Naive B cell (primary cell): ENCODE data around the gene TMEM79. TPM values are rescaled to one million over a fixed set of nuclear protein-coding genes. Genes with fewer than 3 reads are reported as not detected.

Experiments used
- ATAC-seq, 2 donors: fragments of 150-1000 bp; cut with Tn5 transposase; 2 replicates each; pipeline ENCODE4 v1.10.0; 2021; ENCODE audit warnings: low read depth in 2 of 2, mild to moderate bottlenecking in 2 of 2, moderate library complexity in 2 of 2
- DNase-seq: peaks from one replicate; pipeline ENCODE4 v3.0.0; 2022
- H3K27ac Mint-ChIP-seq, 6 donors: one replicate each; pipeline ENCODE4 v1.8.0; 2020 to 2022; ENCODE audit warnings: mild to moderate bottlenecking in 6 of 6, mixed read lengths in 6 of 6, moderate library complexity in 5 of 6, inconsistent platforms in 2 of 6
- H3K27me3 Mint-ChIP-seq, 3 donors: one replicate each; pipeline ENCODE4 v1.8.0; 2021 to 2022; ENCODE audit warnings: mixed read lengths in 3 of 3, mild to moderate bottlenecking in 1 of 3
- H3K36me3 Mint-ChIP-seq, 2 donors: one replicate each; pipeline ENCODE4 v1.8.0; 2020 to 2022; ENCODE audit warnings: mixed read lengths in 2 of 2, inconsistent platforms in 1 of 2, mild to moderate bottlenecking in 1 of 2
- H3K4me1 Mint-ChIP-seq, 3 donors: one replicate each; pipeline ENCODE4 v1.8.0; 2020 to 2022; ENCODE audit warnings: mixed read lengths in 3 of 3, inconsistent platforms in 1 of 3, mild to moderate bottlenecking in 1 of 3, moderate library complexity in 1 of 3
- H3K4me3 Mint-ChIP-seq, 8 donors: one replicate each; pipeline ENCODE4 v1.8.0; 2020 to 2022; ENCODE audit warnings: mild to moderate bottlenecking in 8 of 8, mixed read lengths in 8 of 8, moderate library complexity in 8 of 8, inconsistent platforms in 2 of 8
- H3K9me3 Mint-ChIP-seq, 7 donors: one replicate each; pipeline ENCODE4 v1.8.0; 2020 to 2022; ENCODE audit warnings: mixed read lengths in 7 of 7, mild to moderate bottlenecking in 5 of 7, inconsistent platforms in 2 of 7, moderate library complexity in 1 of 7
- polyA plus RNA-seq, 6 donors: library from polyadenylated mRNA; unstranded; fragments of 300-500 nt; fragmentation: Illumina TruSeq; gene quantifications; one replicate each; pipeline ENCODE4 v1.2.3, GENCODE V29; 2021; ENCODE audit warnings: low read depth in 6 of 6

Gene TMEM79
- 10 to 100 TPM in 3 of 6 donors, 1 to 10 TPM in 3; 6.9 to 13.0 (median 9.5) TPM for polyA plus RNA-seq

- Mint-ChIP-seq H3K9me3 (no peaks in the 10 kb centered on the region), H3K36me3 (peaks cover 0 to 4% of the 10 kb centered on the region in 2 donors), H3K4me1 (peaks cover 35 to 42% (median 41%) of the 10 kb centered on the region in 3 donors), H3K4me3 (peak within 1 kb of the TSS; percentile 91 to 99 (median 97)), H3K27ac (peak within 1 kb of the TSS; percentile 93 to 97 (median 95)), H3K27me3 (no peaks in the 10 kb centered on the region)
- DNase-seq, result no peak
- no peak for ATAC-seq
Measured at GRCh38 chr1:156284112-156284511, at the start of gene TMEM79. Gene TMEM79 (plus strand): TSS chr1:156284325. CDS start chr1:156285227, 902 bp downstream.

GRCh38 chr1:156236164-156236563, 48.0 kb upstream of the TMEM79 start:
- H3K4me1 Mint-ChIP-seq, result peaks cover 0 to 1% (median 0%) of the 10 kb centered on the region in 3 donors
- no peak for DNase-seq
- no peak for ATAC-seq
- no peaks in the 10 kb centered on the region for H3K27me3 Mint-ChIP-seq
- H3K36me3 Mint-ChIP-seq, result peaks cover 4 to 25% of the 10 kb centered on the region in 2 donors
- H3K9me3 Mint-ChIP-seq, result no peaks in the 10 kb centered on the region
- H3K4me3 Mint-ChIP-seq, result no peak overlapping the region
- H3K27ac Mint-ChIP-seq, result no peak overlapping the region

GRCh38 chr1:156238248-156238647, 45.9 kb upstream of the TMEM79 start:
- Mint-ChIP-seq H3K27ac (no peak overlapping the region), H3K4me1 (peaks cover 0 to 1% (median 0%) of the 10 kb centered on the region in 3 donors), H3K4me3 (no peak overlapping the region), H3K27me3 (no peaks in the 10 kb centered on the region), H3K36me3 (peaks cover 4 to 25% of the 10 kb centered on the region in 2 donors), H3K9me3 (no peaks in the 10 kb centered on the region)
- no peak for ATAC-seq
- no peak for DNase-seq

- peaks cover 4 to 25% of the 10 kb centered on the region in 2 donors for H3K36me3 Mint-ChIP-seq
- H3K4me1 Mint-ChIP-seq, result peaks cover 13 to 18% (median 16%) of the 10 kb centered on the region in 3 donors
- ATAC-seq (no peak), DNase-seq (no peak)
- H3K27ac Mint-ChIP-seq, result no peak overlapping the region
- H3K9me3 Mint-ChIP-seq, result no peaks in the 10 kb centered on the region
- peaks cover 0 to 23% (median 10%) of the 10 kb centered on the region in 3 donors for H3K27me3 Mint-ChIP-seq
- H3K4me3 Mint-ChIP-seq, result no peak overlapping the region
Measured at GRCh38 chr1:156241311-156241811, 42.8 kb upstream of the TMEM79 start.

- no peaks in the 10 kb centered on the region for H3K9me3 Mint-ChIP-seq
- H3K4me3 Mint-ChIP-seq, result no peak within 1 kb of the TSS
- DNase-seq (no peak), ATAC-seq (no peak)
- peaks cover 13 to 20% (median 16%) of the 10 kb centered on the region in 3 donors for H3K4me1 Mint-ChIP-seq
- peak within 1 kb of the TSS in 1 of 6 donors; percentile 74 for H3K27ac Mint-ChIP-seq
- peaks cover 0 to 23% (median 10%) of the 10 kb centered on the region in 3 donors for H3K27me3 Mint-ChIP-seq
- H3K36me3 Mint-ChIP-seq, result peaks cover 4 to 23% of the 10 kb centered on the region in 2 donors
Measured at GRCh38 chr1:156241926-156242325, 42.2 kb upstream of the TMEM79 start, which contains the start of gene BGLAP. Gene BGLAP (plus strand): TSS chr1:156242184. CDS start chr1:156242232, 48 bp downstream.

GRCh38 chr1:156242738-156243137, 41.4 kb upstream of the TMEM79 start:
- Mint-ChIP-seq H3K27ac (peak overlapping the region in 1 of 6 donors; percentile 74), H3K4me1 (peaks cover 13 to 20% (median 16%) of the 10 kb centered on the region in 3 donors), H3K36me3 (peaks cover 4 to 19% of the 10 kb centered on the region in 2 donors), H3K4me3 (no peak overlapping the region), H3K9me3 (no peaks in the 10 kb centered on the region), H3K27me3 (peaks cover 0 to 23% (median 10%) of the 10 kb centered on the region in 3 donors)
- ATAC-seq, result no peak
- DNase-seq, result no peak

- peak overlapping the region in 2 of 8 donors; percentile 66 to 85 for H3K4me3 Mint-ChIP-seq
- no peak for DNase-seq
- H3K4me1 Mint-ChIP-seq, result peaks cover 13 to 20% (median 16%) of the 10 kb centered on the region in 3 donors
- H3K36me3 Mint-ChIP-seq, result peaks cover 4 to 11% of the 10 kb centered on the region in 2 donors
- no peak for ATAC-seq
- peak overlapping the region in 2 of 6 donors; percentile 41 to 53 for H3K27ac Mint-ChIP-seq
- peaks cover 0 to 23% (median 10%) of the 10 kb centered on the region in 3 donors for H3K27me3 Mint-ChIP-seq
- no peaks in the 10 kb centered on the region for H3K9me3 Mint-ChIP-seq
Measured at GRCh38 chr1:156244126-156244525, 40.0 kb upstream of the TMEM79 start.

GRCh38 chr1:156244712-156245111, 39.4 kb upstream of the TMEM79 start:
- Mint-ChIP-seq H3K36me3 (peaks cover 3 to 5% of the 10 kb centered on the region in 2 donors), H3K27ac (peak overlapping the region in 2 of 6 donors; percentile 41 to 53), H3K4me1 (peaks cover 13 to 20% (median 16%) of the 10 kb centered on the region in 3 donors), H3K4me3 (peak overlapping the region; percentile 51 to 86 (median 78)), H3K9me3 (no peaks in the 10 kb centered on the region), H3K27me3 (peaks cover 0 to 23% (median 10%) of the 10 kb centered on the region in 3 donors)
- ATAC-seq, result no peak
- no peak for DNase-seq

- peak overlapping the region; percentile 66 to 90 (median 82) for H3K4me3 Mint-ChIP-seq
- ATAC-seq (peak; percentile 63 to 70), DNase-seq (peak; percentile 19)
Measured at GRCh38 chr1:156245451-156246232, 38.5 kb upstream of the TMEM79 start.

GRCh38 chr1:156246241-156246780, 37.8 kb upstream of the TMEM79 start:
- H3K4me3 Mint-ChIP-seq, result peak overlapping the region in 6 of 8 donors; percentile 36 to 85 (median 54)
- DNase-seq (no peak), ATAC-seq (no peak)
- no peaks in the 10 kb centered on the region for H3K9me3 Mint-ChIP-seq
- H3K4me1 Mint-ChIP-seq, result peaks cover 13 to 20% (median 16%) of the 10 kb centered on the region in 3 donors
- peaks cover 0 to 8% of the 10 kb centered on the region in 2 donors for H3K36me3 Mint-ChIP-seq
- H3K27ac Mint-ChIP-seq, result no peak overlapping the region
- peaks cover 0 to 23% (median 10%) of the 10 kb centered on the region in 3 donors for H3K27me3 Mint-ChIP-seq

More at GRCh38 chr1:156245451-156246232, 38.5 kb upstream of the TMEM79 start:
- H3K9me3 Mint-ChIP-seq, result no peaks in the 10 kb centered on the region
- H3K36me3 Mint-ChIP-seq, result peaks cover 0 to 6% of the 10 kb centered on the region in 2 donors
- H3K27me3 Mint-ChIP-seq, result peaks cover 0 to 23% (median 10%) of the 10 kb centered on the region in 3 donors
- peak overlapping the region in 1 of 6 donors; percentile 30 for H3K27ac Mint-ChIP-seq
- peaks cover 13 to 20% (median 16%) of the 10 kb centered on the region in 3 donors for H3K4me1 Mint-ChIP-seq

GRCh38 chr1:156246781-156247459, 37.2 kb upstream of the TMEM79 start:
- Mint-ChIP-seq H3K9me3 (no peaks in the 10 kb centered on the region), H3K4me1 (peaks cover 13 to 20% (median 16%) of the 10 kb centered on the region in 3 donors), H3K27ac (no peak overlapping the region), H3K36me3 (peaks cover 0 to 8% of the 10 kb centered on the region in 2 donors), H3K4me3 (no peak overlapping the region), H3K27me3 (peaks cover 0 to 23% (median 10%) of the 10 kb centered on the region in 3 donors)
- DNase-seq, result no peak
- ATAC-seq, result no peak

GRCh38 chr1:156247460-156248322, 36.4 kb upstream of the TMEM79 start, which contains the start of gene PAQR6:
Gene PAQR6 (minus strand): TSS chr1:156248056. CDS start chr1:156246731, 1,325 bp downstream.
- DNase-seq, result no peak
- no peak for ATAC-seq
- Mint-ChIP-seq H3K27ac (peak within 1 kb of the TSS in 2 of 6 donors; percentile 36 to 78), H3K36me3 (peaks cover 0 to 10% of the 10 kb centered on the region in 2 donors), H3K27me3 (peaks cover 0 to 23% (median 10%) of the 10 kb centered on the region in 3 donors), H3K9me3 (no peaks in the 10 kb centered on the region), H3K4me1 (peaks cover 13 to 20% (median 16%) of the 10 kb centered on the region in 3 donors), H3K4me3 (peak within 1 kb of the TSS in 3 of 8 donors; percentile 24 to 64 (median 33))
